Right lobe of liver (tissue), 4 donors: ENCODE measurements around the gene CD59.

Source experiments
- POLR2A ChIP-seq: fragments of 450-650 bp; IDR thresholded peaks from one replicate; pipeline ENCODE4 v1.6.1; 2017; ENCODE audit warnings: antibody characterized with exemption, mild to moderate bottlenecking
- TF ChIP-seq, protein P1 (sequence below), 4 donors: fragments of 200-600 bp in 3 of 4; fragments of 450-650 bp in 1 of 4; IDR thresholded peaks; one replicate each; pipeline versions ENCODE4 v1.5.1 to v1.8.0; 2016 to 2022; ENCODE audit warnings: antibody characterized with exemption in 4 of 4, mild to moderate bottlenecking in 2 of 4
- donor health status: DM: no; HTN: no; CAD: no.
- donor health status: DM: no; HTN: no; CAD: no.
- donor health status: DM: no; HTN: yes; CAD: no.

DNA sequence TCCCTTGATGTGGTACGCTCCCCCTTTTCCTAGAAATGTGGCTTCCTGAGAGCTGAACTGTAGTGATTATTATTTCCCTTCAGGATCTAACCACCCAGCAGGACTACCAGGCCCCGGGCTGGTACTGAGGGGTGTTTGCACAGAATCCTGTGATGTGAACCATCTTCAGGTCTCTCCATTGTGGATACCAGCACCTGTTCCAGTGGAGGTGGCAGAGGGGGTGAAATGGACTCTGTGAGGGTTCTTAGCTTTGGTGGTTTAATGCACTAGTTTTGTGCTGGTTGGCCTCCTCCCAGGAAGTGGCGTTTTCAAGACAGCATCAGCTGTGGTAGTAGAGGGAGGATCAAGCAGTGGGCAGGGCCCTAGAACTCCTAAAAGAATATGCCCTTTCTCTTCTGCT, 54.2 kb downstream of the CD59 start:
- TF ChIP-seq, protein P1, sequence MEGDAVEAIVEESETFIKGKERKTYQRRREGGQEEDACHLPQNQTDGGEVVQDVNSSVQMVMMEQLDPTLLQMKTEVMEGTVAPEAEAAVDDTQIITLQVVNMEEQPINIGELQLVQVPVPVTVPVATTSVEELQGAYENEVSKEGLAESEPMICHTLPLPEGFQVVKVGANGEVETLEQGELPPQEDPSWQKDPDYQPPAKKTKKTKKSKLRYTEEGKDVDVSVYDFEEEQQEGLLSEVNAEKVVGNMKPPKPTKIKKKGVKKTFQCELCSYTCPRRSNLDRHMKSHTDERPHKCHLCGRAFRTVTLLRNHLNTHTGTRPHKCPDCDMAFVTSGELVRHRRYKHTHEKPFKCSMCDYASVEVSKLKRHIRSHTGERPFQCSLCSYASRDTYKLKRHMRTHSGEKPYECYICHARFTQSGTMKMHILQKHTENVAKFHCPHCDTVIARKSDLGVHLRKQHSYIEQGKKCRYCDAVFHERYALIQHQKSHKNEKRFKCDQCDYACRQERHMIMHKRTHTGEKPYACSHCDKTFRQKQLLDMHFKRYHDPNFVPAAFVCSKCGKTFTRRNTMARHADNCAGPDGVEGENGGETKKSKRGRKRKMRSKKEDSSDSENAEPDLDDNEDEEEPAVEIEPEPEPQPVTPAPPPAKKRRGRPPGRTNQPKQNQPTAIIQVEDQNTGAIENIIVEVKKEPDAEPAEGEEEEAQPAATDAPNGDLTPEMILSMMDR (IDR thresholded peaks at IDR 0.05) = no peak
- no peak for TF ChIP-seq POLR2A
